ENCODE data around the gene PAIP1.

- TF ChIP-seq TAF1 (IDR thresholded peaks at IDR 0.05; ENCODE audit: borderline replicate concordance, low read depth, low read length) (no peak), POLR2AphosphoS5 (IDR thresholded peaks at IDR 0.05; ENCODE audit: low read depth, low read length) (no peak)
Observed at GRCh38 chr5:43551731-43552130, 5.1 kb downstream of the PAIP1 start.

Measured in GM12892 (cell line).